ENCODE results near the gene RPP25.

GRCh38 chr15:74950078-74950908, 6.3 kb downstream of the RPP25 start:
- TF ChIP-seq, protein P1, sequence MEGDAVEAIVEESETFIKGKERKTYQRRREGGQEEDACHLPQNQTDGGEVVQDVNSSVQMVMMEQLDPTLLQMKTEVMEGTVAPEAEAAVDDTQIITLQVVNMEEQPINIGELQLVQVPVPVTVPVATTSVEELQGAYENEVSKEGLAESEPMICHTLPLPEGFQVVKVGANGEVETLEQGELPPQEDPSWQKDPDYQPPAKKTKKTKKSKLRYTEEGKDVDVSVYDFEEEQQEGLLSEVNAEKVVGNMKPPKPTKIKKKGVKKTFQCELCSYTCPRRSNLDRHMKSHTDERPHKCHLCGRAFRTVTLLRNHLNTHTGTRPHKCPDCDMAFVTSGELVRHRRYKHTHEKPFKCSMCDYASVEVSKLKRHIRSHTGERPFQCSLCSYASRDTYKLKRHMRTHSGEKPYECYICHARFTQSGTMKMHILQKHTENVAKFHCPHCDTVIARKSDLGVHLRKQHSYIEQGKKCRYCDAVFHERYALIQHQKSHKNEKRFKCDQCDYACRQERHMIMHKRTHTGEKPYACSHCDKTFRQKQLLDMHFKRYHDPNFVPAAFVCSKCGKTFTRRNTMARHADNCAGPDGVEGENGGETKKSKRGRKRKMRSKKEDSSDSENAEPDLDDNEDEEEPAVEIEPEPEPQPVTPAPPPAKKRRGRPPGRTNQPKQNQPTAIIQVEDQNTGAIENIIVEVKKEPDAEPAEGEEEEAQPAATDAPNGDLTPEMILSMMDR (IDR thresholded peaks at IDR 0.05): peak; percentile 98 to 99 (median 99)
- no peak for TF ChIP-seq POLR2A (IDR thresholded peaks at IDR 0.05)
